H1 (cell line): ENCODE results near the gene SPATA13. TPM values are rescaled to one million over a fixed set of nuclear protein-coding genes. Genes with fewer than 3 reads are reported as not detected.

Experiments
- BRCA1 ChIP-seq: IDR thresholded peaks from 2 replicates; pipeline ENCODE4 v1.6.1; 2012; ENCODE audit warnings: low read depth, low read length, improper control_type of control experiment
- CBX8 ChIP-seq: fragments of 300-800, 300-1000 bp; sonication (generic); IDR thresholded peaks from 2 replicates; pipeline ENCODE4 v1.7.1; 2016; ENCODE audit warnings: low read depth, low read length, borderline replicate concordance
- GABPA ChIP-seq: IDR thresholded peaks from 2 replicates; pipeline ENCODE4 v1.6.1; 2011; ENCODE audit warnings: mild to moderate bottlenecking, low read length, moderate library complexity, borderline replicate concordance; ENCODE audit not compliant: insufficient read depth
- KDM4A ChIP-seq: IDR thresholded peaks from one replicate; pipeline ENCODE4 v1.7.1; 2012; ENCODE audit warnings: low read depth, mild to moderate bottlenecking, moderate library complexity, low read length, inconsistent platforms; ENCODE audit not compliant: severe bottlenecking
- KDM5A ChIP-seq: fragments of 200-600 bp; IDR thresholded peaks from 2 replicates; pipeline ENCODE4 v1.7.1; 2012; ENCODE audit warnings: mild to moderate bottlenecking, low read length, inconsistent platforms, mixed read lengths
- POLR2AphosphoS5 ChIP-seq: IDR thresholded peaks from 2 replicates; pipeline ENCODE4 v1.6.1; 2011; ENCODE audit warnings: low read depth, low read length
- RFX5 ChIP-seq: IDR thresholded peaks from 2 replicates; pipeline ENCODE4 v1.6.1; 2011; ENCODE audit warnings: low read depth, low read length, improper control_type of control experiment, borderline replicate concordance
- SRF ChIP-seq: IDR thresholded peaks from 2 replicates; pipeline ENCODE4 v1.6.1; 2011; ENCODE audit warnings: mild to moderate bottlenecking, low read depth, low read length, moderate library complexity
- YY1 ChIP-seq: IDR thresholded peaks from 2 replicates; pipeline ENCODE4 v1.6.1; 2011; ENCODE audit warnings: low read depth, mild to moderate bottlenecking, low read length
- polyA plus RNA-seq, 7 experiments: library from polyadenylated mRNA; depleted of rRNA in 3 of 7; stranded (reverse) in 5 of 7; unstranded in 2 of 7; fragments of >200 nt in 5 of 7; fragments of 200-250 nt in 2 of 7; gene quantifications; 1 replicate in 5 of 7; 2 replicates in 1 of 7; 4 replicates in 1 of 7; pipeline versions ENCODE4 v1.2.1 to v1.2.3, GENCODE V29; 2011 to 2013; ENCODE audit warnings: missing spikeins in 2 of 7, mixed read lengths in 2 of 7
- total RNA-seq: library from RNA; stranded (reverse); fragmentation: NEBNext Ultra II Directional; extraction: Animal tissue kit (Norgen Biotek cat#: 25700); gene quantifications from 2 replicates; pipeline ENCODE4 v1.2.1, GENCODE V29; 2021
- TF ChIP-seq, protein P1 (sequence below): fragments of 300-600 bp; sonication (generic); IDR thresholded peaks from 2 replicates; pipeline ENCODE4 v1.7.1; 2012; ENCODE audit warnings: low read length, moderate library complexity, mild to moderate bottlenecking, inconsistent platforms; ENCODE audit not compliant: insufficient replicate concordance
- TF ChIP-seq, protein P2 (sequence below): IDR thresholded peaks from 2 replicates; pipeline ENCODE4 v1.6.1; 2012; ENCODE audit warnings: low read length, inconsistent platforms

SPATA13 gene
- total and polyA plus RNA-seq, 2 of the 8 experiments (the other 6 are each of a cell fraction or from before 2014, with no cell fraction given) = 12.6 to 30.9 TPM

DNA sequence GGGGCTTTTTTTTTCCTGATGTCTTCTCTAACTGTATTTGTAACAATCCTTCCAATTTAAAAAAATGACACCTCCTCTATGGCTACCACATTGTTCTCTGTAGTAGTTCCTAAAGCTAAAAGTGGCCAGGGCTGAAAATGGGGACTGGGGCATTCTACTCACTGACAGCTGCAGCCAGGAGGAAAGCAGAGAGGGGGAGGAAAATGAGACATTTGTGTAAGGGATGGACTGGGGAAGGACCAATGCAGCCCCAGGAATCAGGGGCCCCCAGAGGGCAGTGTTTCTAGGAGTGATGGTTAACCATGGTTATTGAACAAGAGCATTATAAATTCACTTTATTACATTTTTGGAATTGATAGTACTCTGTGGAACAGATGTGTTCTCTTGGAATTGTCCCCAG, 114.5 kb downstream of the SPATA13 start (continued):
- TF ChIP-seq, protein P1, sequence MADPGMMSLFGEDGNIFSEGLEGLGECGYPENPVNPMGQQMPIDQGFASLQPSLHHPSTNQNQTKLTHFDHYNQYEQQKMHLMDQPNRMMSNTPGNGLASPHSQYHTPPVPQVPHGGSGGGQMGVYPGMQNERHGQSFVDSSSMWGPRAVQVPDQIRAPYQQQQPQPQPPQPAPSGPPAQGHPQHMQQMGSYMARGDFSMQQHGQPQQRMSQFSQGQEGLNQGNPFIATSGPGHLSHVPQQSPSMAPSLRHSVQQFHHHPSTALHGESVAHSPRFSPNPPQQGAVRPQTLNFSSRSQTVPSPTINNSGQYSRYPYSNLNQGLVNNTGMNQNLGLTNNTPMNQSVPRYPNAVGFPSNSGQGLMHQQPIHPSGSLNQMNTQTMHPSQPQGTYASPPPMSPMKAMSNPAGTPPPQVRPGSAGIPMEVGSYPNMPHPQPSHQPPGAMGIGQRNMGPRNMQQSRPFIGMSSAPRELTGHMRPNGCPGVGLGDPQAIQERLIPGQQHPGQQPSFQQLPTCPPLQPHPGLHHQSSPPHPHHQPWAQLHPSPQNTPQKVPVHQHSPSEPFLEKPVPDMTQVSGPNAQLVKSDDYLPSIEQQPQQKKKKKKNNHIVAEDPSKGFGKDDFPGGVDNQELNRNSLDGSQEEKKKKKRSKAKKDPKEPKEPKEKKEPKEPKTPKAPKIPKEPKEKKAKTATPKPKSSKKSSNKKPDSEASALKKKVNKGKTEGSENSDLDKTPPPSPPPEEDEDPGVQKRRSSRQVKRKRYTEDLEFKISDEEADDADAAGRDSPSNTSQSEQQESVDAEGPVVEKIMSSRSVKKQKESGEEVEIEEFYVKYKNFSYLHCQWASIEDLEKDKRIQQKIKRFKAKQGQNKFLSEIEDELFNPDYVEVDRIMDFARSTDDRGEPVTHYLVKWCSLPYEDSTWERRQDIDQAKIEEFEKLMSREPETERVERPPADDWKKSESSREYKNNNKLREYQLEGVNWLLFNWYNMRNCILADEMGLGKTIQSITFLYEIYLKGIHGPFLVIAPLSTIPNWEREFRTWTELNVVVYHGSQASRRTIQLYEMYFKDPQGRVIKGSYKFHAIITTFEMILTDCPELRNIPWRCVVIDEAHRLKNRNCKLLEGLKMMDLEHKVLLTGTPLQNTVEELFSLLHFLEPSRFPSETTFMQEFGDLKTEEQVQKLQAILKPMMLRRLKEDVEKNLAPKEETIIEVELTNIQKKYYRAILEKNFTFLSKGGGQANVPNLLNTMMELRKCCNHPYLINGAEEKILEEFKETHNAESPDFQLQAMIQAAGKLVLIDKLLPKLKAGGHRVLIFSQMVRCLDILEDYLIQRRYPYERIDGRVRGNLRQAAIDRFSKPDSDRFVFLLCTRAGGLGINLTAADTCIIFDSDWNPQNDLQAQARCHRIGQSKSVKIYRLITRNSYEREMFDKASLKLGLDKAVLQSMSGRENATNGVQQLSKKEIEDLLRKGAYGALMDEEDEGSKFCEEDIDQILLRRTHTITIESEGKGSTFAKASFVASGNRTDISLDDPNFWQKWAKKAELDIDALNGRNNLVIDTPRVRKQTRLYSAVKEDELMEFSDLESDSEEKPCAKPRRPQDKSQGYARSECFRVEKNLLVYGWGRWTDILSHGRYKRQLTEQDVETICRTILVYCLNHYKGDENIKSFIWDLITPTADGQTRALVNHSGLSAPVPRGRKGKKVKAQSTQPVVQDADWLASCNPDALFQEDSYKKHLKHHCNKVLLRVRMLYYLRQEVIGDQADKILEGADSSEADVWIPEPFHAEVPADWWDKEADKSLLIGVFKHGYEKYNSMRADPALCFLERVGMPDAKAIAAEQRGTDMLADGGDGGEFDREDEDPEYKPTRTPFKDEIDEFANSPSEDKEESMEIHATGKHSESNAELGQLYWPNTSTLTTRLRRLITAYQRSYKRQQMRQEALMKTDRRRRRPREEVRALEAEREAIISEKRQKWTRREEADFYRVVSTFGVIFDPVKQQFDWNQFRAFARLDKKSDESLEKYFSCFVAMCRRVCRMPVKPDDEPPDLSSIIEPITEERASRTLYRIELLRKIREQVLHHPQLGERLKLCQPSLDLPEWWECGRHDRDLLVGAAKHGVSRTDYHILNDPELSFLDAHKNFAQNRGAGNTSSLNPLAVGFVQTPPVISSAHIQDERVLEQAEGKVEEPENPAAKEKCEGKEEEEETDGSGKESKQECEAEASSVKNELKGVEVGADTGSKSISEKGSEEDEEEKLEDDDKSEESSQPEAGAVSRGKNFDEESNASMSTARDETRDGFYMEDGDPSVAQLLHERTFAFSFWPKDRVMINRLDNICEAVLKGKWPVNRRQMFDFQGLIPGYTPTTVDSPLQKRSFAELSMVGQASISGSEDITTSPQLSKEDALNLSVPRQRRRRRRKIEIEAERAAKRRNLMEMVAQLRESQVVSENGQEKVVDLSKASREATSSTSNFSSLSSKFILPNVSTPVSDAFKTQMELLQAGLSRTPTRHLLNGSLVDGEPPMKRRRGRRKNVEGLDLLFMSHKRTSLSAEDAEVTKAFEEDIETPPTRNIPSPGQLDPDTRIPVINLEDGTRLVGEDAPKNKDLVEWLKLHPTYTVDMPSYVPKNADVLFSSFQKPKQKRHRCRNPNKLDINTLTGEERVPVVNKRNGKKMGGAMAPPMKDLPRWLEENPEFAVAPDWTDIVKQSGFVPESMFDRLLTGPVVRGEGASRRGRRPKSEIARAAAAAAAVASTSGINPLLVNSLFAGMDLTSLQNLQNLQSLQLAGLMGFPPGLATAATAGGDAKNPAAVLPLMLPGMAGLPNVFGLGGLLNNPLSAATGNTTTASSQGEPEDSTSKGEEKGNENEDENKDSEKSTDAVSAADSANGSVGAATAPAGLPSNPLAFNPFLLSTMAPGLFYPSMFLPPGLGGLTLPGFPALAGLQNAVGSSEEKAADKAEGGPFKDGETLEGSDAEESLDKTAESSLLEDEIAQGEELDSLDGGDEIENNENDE = no peak
- TF ChIP-seq RFX5 = no peak
- no peak for TF ChIP-seq KDM5A
- TF ChIP-seq BRCA1 = no peak
- no peak for TF ChIP-seq GABPA
- TF ChIP-seq, protein P2, sequence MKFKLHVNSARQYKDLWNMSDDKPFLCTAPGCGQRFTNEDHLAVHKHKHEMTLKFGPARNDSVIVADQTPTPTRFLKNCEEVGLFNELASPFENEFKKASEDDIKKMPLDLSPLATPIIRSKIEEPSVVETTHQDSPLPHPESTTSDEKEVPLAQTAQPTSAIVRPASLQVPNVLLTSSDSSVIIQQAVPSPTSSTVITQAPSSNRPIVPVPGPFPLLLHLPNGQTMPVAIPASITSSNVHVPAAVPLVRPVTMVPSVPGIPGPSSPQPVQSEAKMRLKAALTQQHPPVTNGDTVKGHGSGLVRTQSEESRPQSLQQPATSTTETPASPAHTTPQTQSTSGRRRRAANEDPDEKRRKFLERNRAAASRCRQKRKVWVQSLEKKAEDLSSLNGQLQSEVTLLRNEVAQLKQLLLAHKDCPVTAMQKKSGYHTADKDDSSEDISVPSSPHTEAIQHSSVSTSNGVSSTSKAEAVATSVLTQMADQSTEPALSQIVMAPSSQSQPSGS = no peak
- no peak for TF ChIP-seq CBX8
- no peak for TF ChIP-seq SRF
- TF ChIP-seq POLR2AphosphoS5 = no peak
- TF ChIP-seq YY1 = no peak
- no peak for TF ChIP-seq KDM4A
